Caco-2 (cell line): ENCODE measurements around the gene PTTG1IP. TPM values are rescaled to one million over a fixed set of nuclear protein-coding genes. Genes with fewer than 3 reads are reported as not detected.

Experiments
- BruUV-seq: library from RNA; stranded (reverse); fragments of 400-500 nt; replicated peaks from 2 replicates; lab custom pipeline; 2021; lab: Mats Ljungman, UMichigan
- CTCF ChIA-PET: fragments of 300-600 bp; sonication (Branson Sonifier 250); formaldehyde crosslinking; loops from one replicate; lab custom pipeline; 2022; ENCODE audit warnings: antibody characterized with exemption; lab: Charles Lee
- POLR2A ChIA-PET: fragments of 300-600 bp; sonication (Branson Sonifier 250); formaldehyde crosslinking; loops from one replicate; lab custom pipeline; 2022; ENCODE audit warnings: antibody characterized with exemption; lab: Charles Lee
- DNase-seq, 2 experiments: peaks; one replicate each; pipeline versions ENCODE4 v3.0.0 to v3.0.0-alpha.2; 2020 to 2022
- H3K27me3 ChIP-seq: replicated peaks from 2 replicates; pipeline ENCODE4 v1.6.0; 2011; ENCODE audit warnings: low read length; ENCODE audit not compliant: control insufficient read depth, insufficient read depth
- H3K36me3 ChIP-seq: 2 replicates; pipeline ENCODE4 v1.5.1; 2011; ENCODE audit warnings: low read length; ENCODE audit not compliant: control insufficient read depth, insufficient read depth
- H3K4me1 ChIP-seq: fragments of 250-450 bp; sonication (Bioruptor Pico); 2 replicates; pipeline ENCODE4 v1.5.1; 2020; ENCODE audit warnings: mild to moderate bottlenecking
- H3K4me3 ChIP-seq: 2 replicates; pipeline ENCODE4 v1.5.1; 2011; ENCODE audit warnings: low read depth, mild to moderate bottlenecking, control low read depth, low read length
- H3K9me3 ChIP-seq: fragments of 250-450 bp; sonication (Bioruptor Pico); 2 replicates; pipeline ENCODE4 v1.5.1; 2020; ENCODE audit warnings: mild to moderate bottlenecking, moderate library complexity
- H3K27ac Mint-ChIP-seq: one replicate; pipeline ENCODE4 v1.8.0; 2022; ENCODE audit warnings: mixed read lengths; ENCODE audit not compliant: unreplicated experiment
- H3K27me3 Mint-ChIP-seq: one replicate; pipeline ENCODE4 v1.8.0; 2022; ENCODE audit warnings: mixed read lengths; ENCODE audit not compliant: insufficient read depth, unreplicated experiment
- H3K36me3 Mint-ChIP-seq: one replicate; pipeline ENCODE4 v1.8.0; 2022; ENCODE audit warnings: mild to moderate bottlenecking, mixed read lengths; ENCODE audit not compliant: insufficient read depth, unreplicated experiment
- H3K4me1 Mint-ChIP-seq: one replicate; pipeline ENCODE4 v1.8.0; 2022; ENCODE audit warnings: low read depth, mixed read lengths; ENCODE audit not compliant: unreplicated experiment
- H3K4me3 Mint-ChIP-seq: one replicate; pipeline ENCODE4 v1.8.0; 2022; ENCODE audit warnings: mild to moderate bottlenecking, moderate library complexity, mixed read lengths; ENCODE audit not compliant: unreplicated experiment
- H3K9me3 Mint-ChIP-seq: one replicate; pipeline ENCODE4 v1.8.0; 2022; ENCODE audit warnings: mixed read lengths; ENCODE audit not compliant: unreplicated experiment
- CTCF ChIP-seq, 2 experiments: fragments of 200-600 bp in 1 of 2; IDR thresholded peaks; 1 replicate in 1 of 2; 2 replicates in 1 of 2; pipeline versions ENCODE4 v1.5.1 to v1.8.0; 2011 to 2022; ENCODE audit warnings: antibody characterized with exemption in 1 of 2, control low read depth in 1 of 2, inconsistent platforms in 1 of 2, low read depth in 1 of 2, low read length in 1 of 2, mild to moderate bottlenecking in 1 of 2, moderate library complexity in 1 of 2; ENCODE audit not compliant: insufficient read depth in 1 of 2, severe bottlenecking in 1 of 2, unreplicated experiment in 1 of 2
- intact Hi-C: fragments of 100-400 bp; cut with micrococcal nuclease; formaldehyde crosslinking; loops from one replicate; pipeline ENCODE4 v1.10.0; 2022; ENCODE audit not compliant: unreplicated experiment
- total RNA-seq: library from RNA; stranded (reverse); gene quantifications from 2 replicates; pipeline ENCODE4 v1.2.3, GENCODE V29; 2022

PTTG1IP gene
- total RNA-seq, 1 experiment from 2014 or later: 296 TPM

DNA sequence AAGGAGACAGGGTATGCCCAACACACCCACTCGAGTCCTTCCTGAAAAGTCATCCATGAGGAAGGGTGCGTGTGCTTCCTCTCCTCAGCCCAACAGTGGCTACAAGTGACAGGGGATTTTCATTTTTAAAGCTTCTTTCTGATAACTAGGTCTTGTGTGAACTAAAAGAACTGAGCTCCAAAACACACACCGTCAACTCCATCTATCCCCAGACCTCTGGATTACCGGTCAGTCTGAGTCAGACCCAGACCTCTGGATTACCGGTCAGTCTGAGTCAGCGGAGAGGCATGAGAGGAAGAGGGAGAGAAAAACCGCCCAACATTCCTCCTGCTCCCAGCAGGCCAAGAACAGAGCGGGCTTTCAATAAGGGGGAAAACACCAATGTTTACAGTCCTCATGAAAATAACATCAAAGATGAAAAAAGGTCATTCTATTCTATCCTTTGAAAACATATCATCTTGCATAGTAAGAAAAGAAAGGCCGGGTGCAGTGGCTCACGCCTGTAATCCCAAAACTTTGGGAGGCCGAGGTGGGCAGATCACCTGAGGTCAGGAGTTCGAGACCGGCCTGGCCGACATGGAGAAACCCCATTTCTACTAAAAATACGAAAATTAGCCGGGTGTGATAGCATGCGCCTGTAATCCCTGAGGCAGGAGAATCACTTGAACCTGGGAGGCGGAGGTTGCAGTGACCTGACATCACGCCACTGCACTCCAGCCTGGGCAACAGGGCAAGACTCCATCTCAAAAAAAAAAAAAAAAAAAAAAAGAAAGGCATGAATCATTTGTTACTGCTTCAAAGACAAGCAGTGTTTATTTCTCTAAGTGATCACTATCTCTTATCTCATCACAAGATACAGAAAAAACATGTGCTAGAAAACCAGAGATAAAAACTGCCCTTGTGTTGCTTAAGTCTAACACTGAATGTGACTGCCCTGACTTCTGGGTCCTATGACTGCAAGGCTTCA is 3.4 kb downstream of the PTTG1IP start:
- no TSS peak for BruUV-seq
- ChIA-PET CTCF (no interaction called here), POLR2A (interaction anchor here (1.0 kb wide), 1 partner anchor 143 kb away, joined by 3 read pairs; no protein-coding TSS in a partner anchor)
- Mint-ChIP-seq H3K36me3 (peaks cover 84% of the 10 kb centered on the region), H3K4me1 (peaks cover 46% of the 10 kb centered on the region), H3K27ac (peak overlapping the region; percentile 89), H3K27me3 (no peaks in the 10 kb centered on the region), H3K4me3 (peak overlapping the region; percentile 95), H3K9me3 (no peaks in the 10 kb centered on the region)
- no peaks in the 10 kb centered on the region; the same call in none of the 2 replicates for H3K36me3 ChIP-seq
- peak overlapping the region; percentile 8; the same call in 1 of the 2 replicates for H3K4me3 ChIP-seq
- DNase-seq: peak; percentile 82 to 89
- H3K27me3 ChIP-seq: no peaks in the 10 kb centered on the region
- H3K4me1 ChIP-seq: peaks cover 56% of the 10 kb centered on the region
- H3K9me3 ChIP-seq: no peaks in the 10 kb centered on the region
- no peak for TF ChIP-seq CTCF (IDR thresholded peaks at IDR 0.05; ENCODE audit: insufficient read depth in 1 of 2, low read depth in 1 of 2, low read length in 1 of 2, severe bottlenecking in 1 of 2, unreplicated experiment in 1 of 2)
- intact Hi-C loops: loop anchor here (1.0 to 10.0 kb wide), 4 partner anchors 21 to 535 kb away; partner anchors contain the start of genes CFAP410 and SUMO3

GRCh38 chr21:44868707-44869106 is 4.8 kb downstream of the PTTG1IP start:
- Mint-ChIP-seq H3K27me3 (no peaks in the 10 kb centered on the region), H3K4me3 (peak overlapping the region; percentile 66), H3K9me3 (no peaks in the 10 kb centered on the region), H3K27ac (peak overlapping the region; percentile 89), H3K4me1 (peaks cover 46% of the 10 kb centered on the region), H3K36me3 (peaks cover 86% of the 10 kb centered on the region)
- H3K36me3 ChIP-seq: no peaks in the 10 kb centered on the region; the same call in none of the 2 replicates
- no peak overlapping the region for H3K4me3 ChIP-seq
- intact Hi-C loops: no loop called here
- no peaks in the 10 kb centered on the region for H3K9me3 ChIP-seq
- POLR2A ChIA-PET: no interaction called here
- no peak for TF ChIP-seq CTCF (IDR thresholded peaks at IDR 0.05; ENCODE audit: insufficient read depth in 1 of 2, low read depth in 1 of 2, low read length in 1 of 2, severe bottlenecking in 1 of 2, unreplicated experiment in 1 of 2)
- no peak for DNase-seq
- H3K4me1 ChIP-seq: peaks cover 54% of the 10 kb centered on the region
- no peaks in the 10 kb centered on the region for H3K27me3 ChIP-seq
- BruUV-seq: no TSS peak
- CTCF ChIA-PET: no interaction called here

DNA sequence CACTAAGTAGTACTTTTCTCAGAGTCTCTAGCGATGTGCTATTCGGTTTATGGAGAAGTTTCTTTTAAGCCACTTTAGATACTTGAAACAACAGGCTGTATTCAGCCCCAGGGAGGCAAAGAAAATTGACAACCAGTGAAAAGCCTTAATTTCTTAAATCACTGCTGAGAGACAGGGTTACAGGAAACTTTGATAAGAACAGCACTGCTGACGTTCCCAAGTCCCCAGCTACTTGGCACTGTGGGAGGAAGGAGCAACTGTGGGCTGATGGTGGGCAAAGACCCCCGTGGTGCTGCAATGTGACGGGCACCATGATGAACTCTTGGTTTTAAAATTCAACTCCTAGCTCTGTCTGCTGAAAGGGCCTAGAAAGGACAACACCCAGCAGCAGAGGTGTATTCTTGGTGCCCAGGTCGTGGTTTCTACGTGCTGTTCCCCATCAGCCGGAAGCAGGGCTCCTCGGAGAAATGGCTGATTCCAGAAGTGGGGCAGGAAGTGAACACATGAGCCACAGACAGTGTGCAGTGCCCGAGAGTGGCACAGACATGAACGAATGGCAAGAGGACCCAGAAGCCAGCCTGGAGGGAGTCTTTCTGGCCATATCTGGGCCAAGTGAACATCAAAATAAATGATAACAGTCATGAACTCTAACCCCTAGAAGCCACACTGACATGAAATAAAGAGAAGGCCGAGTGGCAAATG is 5.3 kb downstream of the PTTG1IP start:
- TF ChIP-seq CTCF (IDR thresholded peaks at IDR 0.05; ENCODE audit: insufficient read depth in 1 of 2, low read depth in 1 of 2, low read length in 1 of 2, severe bottlenecking in 1 of 2, unreplicated experiment in 1 of 2): no peak
- Mint-ChIP-seq H3K27ac (peak overlapping the region; percentile 89), H3K36me3 (peaks cover 88% of the 10 kb centered on the region), H3K4me3 (peak overlapping the region; percentile 66), H3K4me1 (peaks cover 46% of the 10 kb centered on the region), H3K27me3 (no peaks in the 10 kb centered on the region), H3K9me3 (no peaks in the 10 kb centered on the region)
- ChIA-PET CTCF (no interaction called here), POLR2A (no interaction called here)
- DNase-seq: no peak
- H3K4me3 ChIP-seq: no peak overlapping the region
- BruUV-seq: no TSS peak
- H3K27me3 ChIP-seq: no peaks in the 10 kb centered on the region
- H3K4me1 ChIP-seq: peaks cover 54% of the 10 kb centered on the region
- H3K36me3 ChIP-seq: no peaks in the 10 kb centered on the region; the same call in none of the 2 replicates
- H3K9me3 ChIP-seq: no peaks in the 10 kb centered on the region
- intact Hi-C loops: no loop called here
